AG10803 (cell line): ENCODE results near the gene STK32C.
A peak's percentile ranks its signal among the peaks of the same experiment; 100 is the strongest.

ENCODE experiments used
- DNase-seq: peaks from one replicate; pipeline ENCODE4 v3.0.0; 2010; ENCODE audit warnings: low read depth
- H3K4me3 ChIP-seq: 2 replicates; pipeline ENCODE4 v1.5.1; 2011; ENCODE audit warnings: mild to moderate bottlenecking, low read length, control low read depth
- TF ChIP-seq, protein P1 (sequence below): conservative IDR thresholded peaks from 2 replicates; pipeline ENCODE4 v1.5.1; 2011; ENCODE audit warnings: mild to moderate bottlenecking, low read length, control low read depth, inconsistent platforms

STK32C gene

DNA sequence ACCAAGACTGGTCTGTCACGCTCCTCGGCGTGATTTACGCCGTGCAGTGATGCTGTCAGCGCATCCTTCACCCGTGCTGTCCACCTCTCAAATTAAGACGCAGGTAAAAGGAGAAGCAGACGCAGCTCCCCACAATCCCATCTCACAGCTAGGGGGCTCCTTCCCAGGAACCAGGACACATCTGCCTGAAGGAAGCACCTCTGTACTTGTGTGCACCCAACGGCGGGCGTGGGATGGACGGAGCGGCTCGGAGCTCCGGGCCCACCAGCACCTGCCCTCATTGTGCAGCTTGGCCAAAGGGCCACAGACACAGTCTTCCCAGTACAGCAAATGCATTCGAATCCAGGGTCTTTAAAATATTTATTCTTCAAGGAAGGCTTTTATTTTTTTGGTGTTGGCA is 55.3 kb downstream of the STK32C start:
- no peak for DNase-seq
- no peak overlapping the region for H3K4me3 ChIP-seq
- TF ChIP-seq, protein P1, sequence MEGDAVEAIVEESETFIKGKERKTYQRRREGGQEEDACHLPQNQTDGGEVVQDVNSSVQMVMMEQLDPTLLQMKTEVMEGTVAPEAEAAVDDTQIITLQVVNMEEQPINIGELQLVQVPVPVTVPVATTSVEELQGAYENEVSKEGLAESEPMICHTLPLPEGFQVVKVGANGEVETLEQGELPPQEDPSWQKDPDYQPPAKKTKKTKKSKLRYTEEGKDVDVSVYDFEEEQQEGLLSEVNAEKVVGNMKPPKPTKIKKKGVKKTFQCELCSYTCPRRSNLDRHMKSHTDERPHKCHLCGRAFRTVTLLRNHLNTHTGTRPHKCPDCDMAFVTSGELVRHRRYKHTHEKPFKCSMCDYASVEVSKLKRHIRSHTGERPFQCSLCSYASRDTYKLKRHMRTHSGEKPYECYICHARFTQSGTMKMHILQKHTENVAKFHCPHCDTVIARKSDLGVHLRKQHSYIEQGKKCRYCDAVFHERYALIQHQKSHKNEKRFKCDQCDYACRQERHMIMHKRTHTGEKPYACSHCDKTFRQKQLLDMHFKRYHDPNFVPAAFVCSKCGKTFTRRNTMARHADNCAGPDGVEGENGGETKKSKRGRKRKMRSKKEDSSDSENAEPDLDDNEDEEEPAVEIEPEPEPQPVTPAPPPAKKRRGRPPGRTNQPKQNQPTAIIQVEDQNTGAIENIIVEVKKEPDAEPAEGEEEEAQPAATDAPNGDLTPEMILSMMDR, result 0 out of 2 replicates have a peak, but pooled peaks have one; percentile 8

DNA sequence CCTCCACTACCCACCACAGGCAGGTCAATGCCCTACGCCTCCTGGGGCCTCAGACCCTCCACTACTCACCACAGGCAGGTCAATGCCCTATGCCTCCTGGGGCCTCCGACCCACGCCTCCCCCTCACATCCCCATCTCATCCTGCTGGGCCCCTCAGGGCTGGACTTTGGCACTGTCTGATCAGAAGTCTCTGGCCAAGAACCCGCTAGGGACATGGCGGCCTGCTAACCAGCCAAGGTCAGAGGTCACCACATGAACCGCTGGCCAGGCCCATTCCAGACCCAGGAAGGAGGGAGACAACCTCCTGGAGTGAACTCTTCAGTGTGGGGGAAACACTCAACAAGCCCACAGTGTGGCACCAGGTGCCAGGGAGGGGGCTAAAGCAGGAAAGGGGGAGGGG is 55.8 kb downstream of the STK32C start:
- DNase-seq, result no peak
- no peak overlapping the region for H3K4me3 ChIP-seq
- TF ChIP-seq, protein P1, result no peak

DNA sequence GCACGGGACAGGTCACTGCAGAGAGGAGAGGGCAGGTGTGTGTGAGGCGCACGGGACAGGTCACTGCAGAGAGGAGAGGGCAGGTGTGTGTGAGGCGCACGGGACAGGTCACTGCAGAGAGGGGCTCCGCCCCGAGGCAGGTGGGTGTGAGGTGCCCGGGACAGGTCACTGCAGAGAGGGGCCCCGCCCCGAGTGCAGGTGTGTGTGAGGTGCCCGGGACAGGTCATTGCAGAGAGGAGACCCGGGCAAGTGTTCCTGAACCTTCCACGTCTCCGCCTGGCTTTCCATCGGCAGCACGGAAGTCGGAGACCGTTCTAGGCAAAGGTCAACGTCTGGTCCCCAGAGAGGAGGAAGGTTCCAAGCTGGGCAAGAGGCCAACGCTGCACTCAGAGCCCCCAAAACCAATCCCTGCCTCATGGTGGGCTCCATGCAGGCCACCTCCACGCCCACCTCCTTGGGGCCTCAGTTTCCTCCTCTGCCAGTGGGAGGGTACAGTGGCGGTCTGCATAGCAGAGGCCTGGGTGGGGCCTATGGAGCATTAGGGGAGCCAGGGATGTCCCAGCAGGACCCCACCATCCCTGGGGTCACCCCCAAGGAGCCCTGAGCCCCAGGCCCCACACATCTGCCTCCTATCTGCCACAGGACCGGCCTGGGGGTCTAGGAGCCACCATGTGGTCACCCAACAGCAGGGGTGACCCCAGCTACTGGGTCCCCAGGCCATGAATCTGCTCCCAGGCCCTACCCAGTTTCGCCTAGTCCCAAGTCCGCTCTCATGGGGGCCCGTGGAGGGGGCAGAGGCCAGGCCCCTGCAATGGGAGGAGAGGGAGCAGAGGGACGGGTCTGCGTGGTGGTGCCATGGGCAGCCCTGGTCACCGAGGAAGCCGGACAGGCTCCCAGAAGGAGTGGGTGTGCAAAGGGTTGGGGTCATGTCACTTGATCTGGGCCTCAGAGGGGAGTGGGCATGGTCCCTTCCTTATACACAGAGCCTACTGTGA is 57.0 kb downstream of the STK32C start:
- TF ChIP-seq, protein P1, result no peak
- H3K4me3 ChIP-seq, result no peak overlapping the region
- no peak for DNase-seq

DNA sequence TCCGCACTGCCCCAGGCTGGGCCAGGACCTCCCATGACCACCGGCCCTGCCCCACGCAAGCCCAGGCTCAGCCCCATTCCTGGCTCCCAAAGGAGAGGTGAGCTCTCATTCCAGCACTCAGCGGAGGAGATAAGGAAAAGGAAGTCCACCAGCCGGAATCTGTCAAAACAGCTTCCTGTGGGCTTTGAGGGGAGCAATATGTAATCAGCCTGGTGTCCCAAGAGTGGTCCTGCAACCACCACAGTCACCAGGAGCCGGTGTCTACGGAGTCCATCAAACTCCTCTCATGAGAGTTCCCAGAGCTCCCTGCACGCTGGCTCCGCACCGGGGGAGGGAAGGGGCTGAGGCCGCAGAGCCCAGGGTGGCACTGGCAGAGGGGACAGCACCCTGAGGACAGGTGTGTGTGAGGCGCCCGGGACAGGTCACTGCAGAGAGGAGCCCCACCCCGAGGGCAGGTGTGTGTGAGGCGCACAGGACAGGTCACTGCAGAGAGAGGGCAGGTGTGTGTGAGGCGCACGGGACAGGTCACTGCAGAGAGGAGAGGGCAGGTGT is 57.9 kb downstream of the STK32C start:
- TF ChIP-seq, protein P1, result no peak
- DNase-seq, result no peak

DNA sequence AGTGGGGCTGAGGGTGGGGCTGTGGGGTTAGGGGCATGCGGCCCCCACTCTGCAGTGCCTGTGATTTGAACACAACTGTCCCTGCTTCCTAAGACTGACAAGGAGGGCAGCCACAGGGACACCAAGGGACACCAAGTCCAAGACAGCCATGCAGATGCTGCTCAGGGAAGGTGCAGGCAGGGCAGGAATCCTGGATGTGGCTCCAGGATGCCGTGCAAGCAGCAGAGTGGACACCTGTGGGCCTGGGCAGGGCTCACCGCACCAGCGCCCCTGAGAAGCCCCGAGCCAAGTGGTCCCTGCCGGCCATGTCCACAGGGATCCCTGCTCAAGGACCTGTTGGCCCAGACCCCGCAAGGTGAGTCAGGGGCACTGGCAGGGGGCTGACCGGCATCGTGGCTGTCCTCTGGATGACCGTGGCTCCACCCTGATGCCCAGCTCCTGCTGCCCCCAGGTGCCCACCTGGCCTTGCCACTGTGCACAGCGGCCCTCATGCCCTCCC is 58.5 kb downstream of the STK32C start:
- DNase-seq, result no peak
- TF ChIP-seq, protein P1, result no peak
- H3K4me3 ChIP-seq, result no peak overlapping the region

More for the DNA sequence above, 57.9 kb downstream of the STK32C start:
- H3K4me3 ChIP-seq, result no peak overlapping the region

DNA sequence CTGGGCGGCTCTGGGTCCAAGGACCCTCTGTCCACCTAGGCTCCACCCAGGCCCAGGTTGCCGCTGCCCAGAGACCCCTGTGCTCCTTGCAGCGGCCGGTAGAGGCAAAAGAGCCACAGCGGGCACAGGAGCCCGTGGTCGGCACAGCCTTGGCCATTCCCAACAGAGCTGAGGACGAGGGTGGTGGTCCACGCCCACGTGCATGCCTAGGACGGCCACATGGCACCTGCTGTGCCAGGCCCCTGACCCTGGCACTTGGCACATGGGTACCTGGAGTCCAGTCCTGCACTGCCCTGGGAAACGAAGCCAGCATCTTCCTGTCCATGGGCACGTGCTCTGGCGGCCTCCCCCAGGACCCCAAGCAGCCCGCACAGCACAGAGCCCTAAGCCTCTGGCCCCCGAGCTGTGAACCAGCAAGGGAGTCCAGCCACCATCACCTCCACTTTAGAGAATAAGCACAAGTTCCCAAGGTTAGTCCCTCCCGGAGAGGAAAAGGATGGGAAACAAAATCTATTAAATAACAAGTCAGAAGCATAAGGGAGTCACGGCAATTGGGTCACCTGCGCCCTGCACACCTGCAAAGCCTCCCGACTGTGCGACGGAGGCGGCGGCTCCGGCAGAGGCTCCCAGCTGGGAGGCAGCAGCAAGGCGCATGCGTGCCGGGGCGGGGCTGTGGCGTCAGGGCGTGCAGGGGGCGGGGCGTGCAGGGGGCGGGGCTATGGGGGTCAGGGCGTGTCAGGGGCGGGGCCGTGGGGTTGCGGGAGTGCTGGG is 59.1 kb downstream of the STK32C start:
- peak; percentile 20 for DNase-seq
- peak overlapping the region; percentile 55 for H3K4me3 ChIP-seq
- TF ChIP-seq, protein P1, result no peak
